Skin of body (tissue), 2 donors: ENCODE results near the gene NME9. TPM values are rescaled to one million over a fixed set of nuclear protein-coding genes. Genes with fewer than 3 reads are reported as not detected.

Experiments
- DNase-seq: peaks from one replicate; lab custom pipeline; 2025; lab: John Stamatoyannopoulos, UW
- total RNA-seq: library from RNA; depleted of rRNA; stranded (reverse); fragments of >200 nt; gene quantifications from one replicate; pipeline ENCODE4 v1.2.3, GENCODE V29; 2014

NME9 gene
- total RNA-seq, 1 donor from 2014 or later = not detected

- no peak for DNase-seq
Measured at GRCh38 chr3:138336454-138336999, 6.9 kb upstream of the NME9 start.

DNA sequence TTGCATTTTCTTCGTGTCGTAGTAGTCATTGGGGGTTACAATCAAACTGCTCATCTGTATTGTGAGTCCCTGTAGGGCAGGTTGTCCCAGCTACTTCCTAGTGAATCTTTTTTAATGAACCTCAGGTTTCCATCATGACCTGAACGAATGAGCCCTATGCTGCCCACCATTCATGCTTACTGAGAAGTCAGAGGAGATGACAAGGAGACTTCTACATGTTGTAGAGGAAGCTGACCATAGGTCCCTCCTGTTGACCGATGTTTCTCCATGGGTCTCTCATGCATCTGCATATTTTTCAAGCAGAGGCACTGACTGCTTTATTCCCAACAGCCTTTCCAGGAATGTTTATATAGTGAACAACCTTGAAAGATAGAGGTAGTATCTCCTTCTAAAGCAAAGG lies 5.0 kb upstream of the NME9 start:
- no peak for DNase-seq

DNA sequence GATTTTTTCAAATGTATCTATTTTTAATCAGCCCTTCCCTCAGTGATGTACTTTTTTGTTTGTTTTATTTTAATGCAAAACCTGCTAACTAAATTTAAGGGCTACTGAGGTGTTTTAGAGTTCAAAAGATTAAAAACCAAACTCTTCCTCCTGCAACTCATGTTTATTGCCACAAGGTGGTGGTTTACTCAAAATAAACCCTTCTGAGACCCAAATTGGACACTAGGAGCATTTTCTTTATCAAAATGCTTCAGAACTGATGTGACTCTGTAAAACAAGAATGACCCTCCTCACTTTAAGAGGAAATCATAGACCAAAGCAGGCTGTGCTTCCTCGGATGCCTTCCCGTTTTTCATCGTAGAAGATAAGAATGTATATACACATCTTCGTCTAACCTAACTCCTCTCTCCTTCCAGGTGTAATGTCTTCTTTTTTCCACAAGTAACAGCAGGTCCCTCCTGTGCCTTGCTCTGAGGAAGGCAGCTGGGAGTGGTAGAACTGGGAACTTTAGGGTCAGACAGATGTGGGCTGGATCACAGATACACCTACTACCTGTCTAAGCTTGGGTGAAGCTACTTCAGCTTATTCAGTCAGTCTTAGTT lies 2.9 kb upstream of the NME9 start:
- DNase-seq = no peak

- DNase-seq = no peak
Measured at GRCh38 chr3:138331143-138331894, 1.7 kb upstream of the NME9 start.

GRCh38 chr3:138329984-138330293 lies 288 bp upstream of the NME9 start:
- DNase-seq = no peak

- DNase-seq = no peak
Measured at GRCh38 chr3:138328341-138328740, 1.3 kb downstream of the NME9 start.

GRCh38 chr3:138327831-138328230 lies 1.8 kb downstream of the NME9 start:
- no peak for DNase-seq

- no peak for DNase-seq
Measured at GRCh38 chr3:138326866-138327595, 2.6 kb downstream of the NME9 start.

DNA sequence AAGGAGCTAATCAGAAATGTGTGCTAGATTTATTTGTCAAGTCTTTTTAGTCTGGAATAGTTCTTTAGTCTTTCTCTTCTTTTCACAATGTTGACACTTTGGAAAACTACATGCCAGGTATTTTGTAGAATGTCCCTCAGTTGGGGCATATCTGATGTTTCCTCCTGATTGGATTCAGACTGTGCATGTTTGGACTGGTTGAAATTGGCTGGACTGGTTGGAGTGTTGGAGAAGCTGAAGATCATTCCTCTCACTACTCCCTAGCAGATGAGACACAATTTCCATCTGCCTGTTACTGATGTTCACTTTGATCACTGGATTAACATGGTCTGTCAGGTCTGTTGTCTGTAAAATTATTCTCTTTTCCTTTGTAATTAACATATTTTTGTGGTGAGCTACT lies 3.7 kb downstream of the NME9 start:
- DNase-seq = no peak

DNA sequence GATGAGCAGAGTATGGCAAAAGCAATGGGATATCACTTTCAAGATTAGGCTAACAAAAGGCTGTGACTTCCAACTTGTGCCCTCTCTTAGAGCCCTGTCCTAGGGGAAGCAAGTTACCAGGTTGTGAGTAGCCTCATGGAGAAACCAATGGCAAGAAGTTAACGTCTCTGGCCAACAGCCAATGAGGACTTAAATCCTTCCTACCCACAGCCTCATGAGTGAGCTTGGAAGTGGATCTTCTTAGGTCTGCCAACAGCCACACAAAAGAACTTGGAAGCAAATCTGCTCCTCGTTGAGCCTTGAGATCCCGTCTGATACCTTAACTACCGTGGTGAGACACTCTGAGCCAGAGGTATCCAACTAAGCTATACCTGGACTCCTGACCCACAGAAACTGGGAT lies 5.7 kb downstream of the NME9 start:
- no peak for DNase-seq

GRCh38 chr3:138317687-138318086 lies 12.0 kb downstream of the NME9 start:
- no peak for DNase-seq

- no peak for DNase-seq
Measured at GRCh38 chr3:138314751-138315150, 14.9 kb downstream of the NME9 start.

DNA sequence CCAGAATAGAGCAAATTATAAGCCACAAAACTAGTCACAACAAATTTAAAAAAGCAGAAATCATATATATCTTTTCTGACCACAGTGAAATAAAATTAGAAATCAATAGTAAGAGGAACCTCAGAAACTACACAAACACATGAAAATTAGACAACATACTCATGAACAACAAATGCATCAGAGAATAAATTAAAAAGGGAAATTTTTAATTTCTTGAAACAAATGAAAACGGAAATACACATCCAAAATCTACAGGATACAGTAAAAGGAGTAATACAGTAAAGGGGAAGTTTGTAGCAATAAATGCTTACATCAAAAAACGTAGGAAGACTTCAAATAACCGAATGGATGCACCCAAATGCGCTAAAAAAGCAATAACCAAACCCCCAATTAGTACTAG lies 19.2 kb downstream of the NME9 start:
- no peak for DNase-seq

GRCh38 chr3:138308783-138309182 lies 20.9 kb downstream of the NME9 start:
- no peak for DNase-seq

DNA sequence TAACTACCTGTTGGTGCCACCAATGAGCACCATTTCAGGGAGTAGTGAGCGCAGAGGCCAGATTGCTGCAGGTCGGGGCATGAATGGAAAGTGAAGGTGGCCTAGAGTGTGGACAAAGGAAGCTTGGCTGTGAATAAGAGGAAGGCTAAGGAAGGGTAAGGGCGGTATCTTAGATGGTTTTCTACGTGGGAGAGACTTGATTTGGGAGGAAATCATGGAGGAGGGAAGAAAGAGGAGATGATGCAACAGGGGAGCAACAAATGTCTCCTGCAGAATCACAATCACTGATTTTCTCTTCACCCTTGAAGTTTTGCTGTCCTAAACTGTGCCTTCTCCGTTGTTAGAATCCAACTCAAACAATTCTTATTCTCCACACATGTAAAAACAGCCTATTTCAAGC lies 21.8 kb downstream of the NME9 start:
- no peak for DNase-seq

GRCh38 chr3:138303474-138303873 lies 26.2 kb downstream of the NME9 start:
- no peak for DNase-seq

DNA sequence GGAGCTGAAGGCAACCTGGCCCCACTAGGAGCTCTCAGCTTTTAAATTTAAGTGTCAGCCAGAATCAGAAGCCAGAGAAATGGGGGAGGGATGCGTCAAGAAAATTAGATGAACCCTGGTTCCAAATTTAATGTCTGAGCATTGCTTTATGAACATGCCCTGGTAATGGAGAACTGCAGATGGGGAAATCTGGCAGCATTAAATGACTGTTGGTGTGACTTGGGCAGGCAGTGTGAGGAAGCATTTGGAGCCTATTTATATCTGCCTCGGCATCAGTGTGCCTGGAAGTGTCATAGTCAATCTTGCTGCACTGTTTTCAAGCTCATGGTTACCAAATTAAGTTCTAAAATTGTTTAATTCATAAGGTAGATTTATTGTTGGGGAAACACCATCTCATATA lies 29.0 kb downstream of the NME9 start:
- DNase-seq = no peak

GRCh38 chr3:138297876-138298275 lies 31.8 kb downstream of the NME9 start:
- DNase-seq = no peak

DNA sequence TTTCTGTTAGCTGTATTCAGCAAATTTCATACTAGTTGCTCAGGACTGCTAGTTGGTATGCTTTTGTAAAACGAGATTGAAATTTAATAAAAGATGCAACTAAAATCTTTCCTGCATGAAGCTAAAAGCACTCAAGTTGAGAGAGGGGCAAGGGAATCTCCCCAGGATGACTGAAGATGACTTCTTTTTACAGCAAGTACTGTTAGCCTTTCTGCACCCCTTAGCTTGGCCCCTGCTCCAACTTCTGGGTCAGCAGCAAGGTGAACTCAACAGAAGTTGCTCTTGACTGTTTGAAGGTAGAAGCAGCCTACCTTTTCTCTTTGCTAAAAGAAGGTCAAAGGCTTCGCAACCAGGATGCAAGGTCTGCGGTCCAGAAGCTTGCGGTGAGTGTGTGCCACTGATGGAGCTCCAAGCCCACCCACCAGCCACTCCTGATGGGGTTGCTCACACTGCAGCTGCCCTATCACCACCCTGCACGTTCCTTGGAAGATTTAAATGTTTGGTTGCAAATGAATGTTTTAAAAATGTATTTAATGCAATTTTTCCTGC lies 32.5 kb downstream of the NME9 start:
- DNase-seq = no peak

DNA sequence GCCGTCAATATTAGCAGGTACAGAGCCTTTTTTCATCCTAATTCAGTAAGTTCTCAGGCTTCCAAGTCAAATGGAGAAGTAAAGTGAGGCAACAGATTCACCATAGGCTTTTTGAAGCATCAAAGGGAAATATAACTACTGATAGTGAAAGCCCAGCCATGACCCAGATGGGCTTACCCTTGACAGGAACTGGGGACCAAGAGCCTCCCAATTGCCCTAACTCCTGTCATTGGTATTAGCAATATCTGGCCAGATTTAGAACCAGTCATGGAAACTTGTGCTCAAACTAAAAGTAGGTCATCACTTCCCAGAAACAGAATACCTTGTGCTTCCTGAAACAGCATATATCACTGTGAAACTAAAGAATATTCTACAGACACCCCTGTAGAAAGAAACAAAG lies 33.0 kb downstream of the NME9 start:
- DNase-seq = no peak

DNA sequence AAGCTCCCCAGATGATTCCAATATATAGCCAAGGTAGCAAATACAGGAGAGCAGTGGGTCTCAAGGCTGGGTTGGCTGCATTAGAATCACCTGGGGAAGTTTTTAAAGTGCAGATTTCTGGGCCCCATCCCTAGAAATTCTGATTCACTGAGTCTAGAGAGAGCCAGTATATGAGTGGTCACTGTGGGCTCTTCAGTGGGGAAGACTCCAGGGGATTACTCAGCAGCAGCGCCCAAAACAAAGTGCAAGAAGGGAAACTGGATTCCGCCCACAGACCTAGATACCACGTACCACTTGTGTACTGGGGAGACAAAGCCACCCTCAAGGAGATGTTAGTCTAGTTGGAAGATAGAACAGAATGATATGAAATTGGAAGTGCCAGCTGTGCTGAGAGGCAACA lies 40.0 kb downstream of the NME9 start:
- DNase-seq = no peak

GRCh38 chr3:138289260-138289659 lies 40.4 kb downstream of the NME9 start:
- no peak for DNase-seq
